NCI-H446 (cell line): ENCODE measurements around the gene AAR2.
A peak's percentile ranks its signal among the peaks of the same experiment; 100 is the strongest.

Experiments
- DNase-seq, 2 experiments: peaks; one replicate each; lab custom pipeline; 2025; lab: John Stamatoyannopoulos, UW

AAR2 gene

GRCh38 chr20:36235892-36236785, at the start of gene AAR2:
AAR2 (plus strand) TSS chr20:36236478; CDS start chr20:36239869, 3,391 bp downstream.
- peak; percentile 42 to 78 for DNase-seq

GRCh38 chr20:36193977-36194712, 42.1 kb upstream of the AAR2 start:
- DNase-seq = no peak

- no peak for DNase-seq
Measured at GRCh38 chr20:36196676-36197075, 39.6 kb upstream of the AAR2 start.

GRCh38 chr20:36197271-36197670, 39.0 kb upstream of the AAR2 start:
- no peak for DNase-seq

GRCh38 chr20:36199345-36200257, 36.7 kb upstream of the AAR2 start:
- peak; percentile 15 to 80 for DNase-seq

GRCh38 chr20:36200451-36200850, 35.8 kb upstream of the AAR2 start:
- DNase-seq = no peak

- DNase-seq = no peak
Measured at GRCh38 chr20:36201198-36201597, 35.1 kb upstream of the AAR2 start.

- DNase-seq = peak; percentile 32 to 62
Measured at GRCh38 chr20:36202891-36203338, 33.4 kb upstream of the AAR2 start.

GRCh38 chr20:36203861-36204260, 32.4 kb upstream of the AAR2 start:
- DNase-seq = no peak

GRCh38 chr20:36205026-36205425, 31.3 kb upstream of the AAR2 start:
- no peak for DNase-seq

GRCh38 chr20:36206068-36206467, 30.2 kb upstream of the AAR2 start:
- DNase-seq = no peak

- no peak for DNase-seq
Measured at GRCh38 chr20:36206641-36207040, 29.6 kb upstream of the AAR2 start.

- no peak for DNase-seq
Measured at GRCh38 chr20:36207602-36208001, 28.7 kb upstream of the AAR2 start.

- no peak for DNase-seq
Measured at GRCh38 chr20:36208257-36208656, 28.0 kb upstream of the AAR2 start.

GRCh38 chr20:36210436-36211021, 25.7 kb upstream of the AAR2 start:
- DNase-seq = no peak

GRCh38 chr20:36213362-36213761, 22.9 kb upstream of the AAR2 start:
- no peak for DNase-seq

GRCh38 chr20:36214684-36215256, 21.5 kb upstream of the AAR2 start:
- DNase-seq = peak in 1 of 2 experiments; percentile 6

- DNase-seq = no peak
Measured at GRCh38 chr20:36215778-36216177, 20.5 kb upstream of the AAR2 start.

GRCh38 chr20:36216314-36217025, 19.8 kb upstream of the AAR2 start:
- DNase-seq = no peak

GRCh38 chr20:36217226-36217625, 19.1 kb upstream of the AAR2 start:
- no peak for DNase-seq
